Cardiac muscle cell (in vitro differentiated cells and primary cell): ENCODE results near the gene MRPL57. TPM values are rescaled to one million over a fixed set of nuclear protein-coding genes. Genes with fewer than 3 reads are reported as not detected.
"Not testable (repeated sequence)": the region's sequence is repeated elsewhere in the genome, so short reads cannot be mapped to it uniquely, and the experiment has no call there.

Experiments
- DNase-seq, 2 donors: peaks; one replicate each; pipeline versions ENCODE4 v3.0.0 to v3.0.0-alpha.2; 2010 to 2017; ENCODE audit warnings: low read depth in 1 of 2, low spot score in 1 of 2
- H3K27ac ChIP-seq: fragments of 200-600 bp; sonication (generic); 2 replicates; pipeline ENCODE4 v1.5.1; 2016
- H3K27me3 ChIP-seq: fragments of 200-600 bp; sonication (generic); 2 replicates; pipeline ENCODE4 v1.6.0; 2016; ENCODE audit warnings: control low read depth
- H3K36me3 ChIP-seq: fragments of 200-600 bp; sonication (generic); 2 replicates; pipeline ENCODE4 v1.5.1; 2016; ENCODE audit warnings: control low read depth
- H3K4me1 ChIP-seq: fragments of 200-600 bp; sonication (generic); 2 replicates; pipeline ENCODE4 v1.8.1; 2017; ENCODE audit warnings: low read depth, mild to moderate bottlenecking, mixed run types
- H3K4me3 ChIP-seq: fragments of 200-600 bp; sonication (generic); 2 replicates; pipeline ENCODE4 v1.5.1; 2016; ENCODE audit warnings: mild to moderate bottlenecking
- H3K9me3 ChIP-seq: fragments of 200-600 bp; sonication (generic); 2 replicates; pipeline ENCODE4 v1.5.1; 2017; ENCODE audit warnings: low read depth, mild to moderate bottlenecking, control low read depth
- CTCF ChIP-seq: IDR thresholded peaks from 2 replicates; pipeline ENCODE4 v1.5.1; 2012; ENCODE audit warnings: low read depth, mild to moderate bottlenecking, low read length
- polyA plus RNA-seq: library from polyadenylated mRNA; unstranded; fragments of >200 nt; fragmentation: Nextera tagmentation; extraction: Ambion mirVana; gene quantifications from 2 replicates; pipeline ENCODE4 v1.2.1, GENCODE V29; 2016
- total RNA-seq: library from RNA; depleted of rRNA; stranded (reverse); fragments of >200 nt; gene quantifications from 2 replicates; pipeline ENCODE4 v1.2.3, GENCODE V29; 2016

The MRPL57 gene
- total and polyA plus RNA-seq, 2 experiments from 2014 or later, result 40.9 to 55.3 TPM

DNA sequence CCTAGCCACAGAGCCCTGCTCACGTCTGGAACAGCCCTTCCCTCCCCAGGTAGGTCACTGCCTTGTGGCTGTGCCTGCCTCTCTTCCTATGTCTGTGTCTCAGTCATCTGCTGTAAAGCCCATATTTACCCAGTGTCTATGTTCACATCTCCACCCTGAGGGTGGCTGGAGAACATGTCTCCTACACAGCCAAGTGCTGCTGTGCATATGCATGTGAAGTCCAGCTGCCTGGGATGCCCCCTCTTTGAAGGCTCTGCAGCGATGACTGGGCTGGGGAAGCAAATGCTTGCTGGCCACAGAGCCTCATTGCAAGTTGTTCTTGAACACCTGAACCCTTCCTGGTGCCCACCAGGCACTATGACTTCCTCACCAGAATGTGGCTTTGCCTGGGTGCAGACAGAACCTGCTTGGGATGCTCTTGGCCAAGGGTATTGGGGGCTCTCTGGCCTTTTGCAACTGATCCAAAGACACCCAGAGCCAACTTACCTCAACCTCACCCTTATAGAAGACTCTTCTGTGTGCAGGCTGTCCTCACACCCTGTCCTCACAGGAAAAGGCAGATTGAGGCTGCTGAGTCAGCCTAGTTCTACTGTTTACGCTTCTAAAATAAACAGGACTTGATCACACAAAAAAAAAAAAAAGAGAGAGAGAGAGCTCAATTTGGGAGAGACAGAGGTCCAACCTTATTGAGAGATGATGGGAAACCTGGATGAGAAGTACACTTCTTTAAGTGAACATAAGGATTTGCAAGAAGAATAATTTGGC is 26.5 kb downstream of the MRPL57 start:
- DNase-seq, result no peak
- Histone ChIP-seq H3K9me3 (no peaks in the 10 kb centered on the region), H3K36me3 (no peaks in the 10 kb centered on the region), H3K27me3 (no peaks in the 10 kb centered on the region), H3K27ac (no peak overlapping the region), H3K4me1 (no peaks in the 10 kb centered on the region), H3K4me3 (no peak overlapping the region)
- TF ChIP-seq CTCF, result no peak

DNA sequence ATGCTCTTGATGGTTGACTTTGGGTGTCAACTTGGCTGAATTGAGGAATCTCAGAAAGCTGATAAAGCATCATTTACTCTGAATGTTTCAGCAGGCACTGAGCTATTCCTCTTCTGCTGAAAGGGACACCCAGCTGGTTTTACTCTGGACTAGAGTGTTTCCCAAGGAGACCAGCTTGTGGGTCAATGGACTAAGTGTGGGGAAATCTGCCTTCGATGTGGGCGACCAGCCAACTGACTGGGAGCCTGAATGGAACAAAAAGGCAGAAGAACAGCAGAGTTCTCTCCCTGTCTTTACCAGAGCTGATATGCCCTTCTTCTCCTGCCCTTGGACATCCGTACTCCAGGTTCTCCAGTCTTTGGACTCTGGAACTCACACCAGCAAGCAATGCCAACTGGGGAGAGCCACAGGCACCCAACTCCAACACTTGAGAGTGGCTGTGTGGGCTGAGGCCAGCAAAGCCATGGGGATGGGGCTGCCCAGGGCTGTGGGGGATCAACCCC is 32.2 kb downstream of the MRPL57 start:
- no peaks in the 10 kb centered on the region for H3K4me1 ChIP-seq
- no peak for TF ChIP-seq CTCF
- H3K27ac ChIP-seq, result no peak overlapping the region
- peak in 1 of 2 donors; percentile 36 for DNase-seq
- no peaks in the 10 kb centered on the region for H3K36me3 ChIP-seq
- H3K9me3 ChIP-seq, result no peaks in the 10 kb centered on the region
- no peak overlapping the region for H3K4me3 ChIP-seq
- no peaks in the 10 kb centered on the region for H3K27me3 ChIP-seq

DNA sequence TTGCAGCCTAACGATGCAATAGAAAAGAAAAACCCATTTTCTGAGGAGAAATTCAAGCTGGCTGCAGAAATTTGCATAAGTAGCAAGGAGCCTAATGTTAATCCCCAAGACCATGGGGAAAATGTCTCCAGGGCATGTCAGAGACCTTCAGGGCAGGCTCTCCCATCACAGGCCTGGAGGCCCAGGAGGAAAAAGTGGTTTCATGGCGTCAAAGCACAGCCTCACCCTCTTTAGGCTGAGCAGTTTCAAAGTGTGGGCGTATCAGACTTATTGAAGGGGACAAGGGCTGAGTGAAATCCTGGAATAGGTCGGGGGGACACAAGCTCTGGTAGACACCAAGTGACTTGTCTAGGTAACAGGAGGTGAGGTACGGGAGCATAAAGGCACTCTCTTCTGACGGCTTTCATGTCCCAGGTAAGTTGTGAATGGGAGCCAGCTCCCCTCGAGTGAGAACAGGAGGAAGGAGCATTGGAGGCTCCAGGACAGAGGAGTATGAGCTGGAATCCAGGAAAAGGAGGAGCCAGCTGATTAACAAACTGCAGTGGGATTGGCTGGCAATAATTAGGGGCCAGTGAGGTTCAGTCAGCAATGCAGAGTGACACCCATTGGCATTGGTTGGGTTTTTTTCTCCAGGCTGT is 35.8 kb downstream of the MRPL57 start:
- H3K4me1 ChIP-seq, result no peaks in the 10 kb centered on the region
- no peak overlapping the region for H3K4me3 ChIP-seq
- H3K36me3 ChIP-seq, result no peaks in the 10 kb centered on the region
- H3K9me3 ChIP-seq, result no peaks in the 10 kb centered on the region
- no peaks in the 10 kb centered on the region for H3K27me3 ChIP-seq
- no peak for DNase-seq
- no peak overlapping the region for H3K27ac ChIP-seq
- TF ChIP-seq CTCF, result no peak

- not testable (repeated sequence) for H3K27ac ChIP-seq, H3K27me3 ChIP-seq, H3K4me1 ChIP-seq, DNase-seq, H3K36me3 ChIP-seq, H3K9me3 ChIP-seq, H3K4me3 ChIP-seq
Observed at GRCh38 chr13:21215419-21215818, 39.0 kb downstream of the MRPL57 start.

DNA sequence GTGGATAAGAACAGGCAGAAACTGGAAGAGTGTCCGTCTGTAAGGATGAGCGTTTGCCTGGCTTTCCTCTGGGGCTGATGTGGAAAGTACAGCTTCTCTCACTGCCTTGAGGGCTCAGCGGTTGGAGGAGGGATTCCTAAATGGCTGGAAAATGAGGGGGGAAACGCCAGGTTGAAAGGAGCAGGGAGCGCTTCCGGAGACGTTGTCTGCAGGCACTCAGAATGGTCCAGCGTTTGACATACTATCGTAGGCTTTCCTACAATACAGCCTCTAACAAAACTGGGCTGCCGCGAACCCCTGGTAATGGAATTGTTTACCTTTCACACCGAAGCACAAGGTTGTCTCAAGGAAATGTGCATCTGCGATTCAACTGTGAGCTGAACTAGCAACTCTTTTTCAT is 39.9 kb downstream of the MRPL57 start:
- Histone ChIP-seq H3K4me1 (no peaks in the 10 kb centered on the region), H3K27ac (no peak overlapping the region), H3K36me3 (no peaks in the 10 kb centered on the region), H3K9me3 (no peaks in the 10 kb centered on the region), H3K27me3 (no peaks in the 10 kb centered on the region), H3K4me3 (no peak overlapping the region)
- no peak for DNase-seq
- no peak for TF ChIP-seq CTCF
